SW 1271 (cell line): ENCODE measurements around the gene NR6A1.
A peak's percentile ranks its signal among the peaks of the same experiment; 100 is the strongest.

Experiments
- DNase-seq, 2 experiments: peaks; one replicate each; lab custom pipeline; 2025; lab: John Stamatoyannopoulos, UW

NR6A1 gene

DNA sequence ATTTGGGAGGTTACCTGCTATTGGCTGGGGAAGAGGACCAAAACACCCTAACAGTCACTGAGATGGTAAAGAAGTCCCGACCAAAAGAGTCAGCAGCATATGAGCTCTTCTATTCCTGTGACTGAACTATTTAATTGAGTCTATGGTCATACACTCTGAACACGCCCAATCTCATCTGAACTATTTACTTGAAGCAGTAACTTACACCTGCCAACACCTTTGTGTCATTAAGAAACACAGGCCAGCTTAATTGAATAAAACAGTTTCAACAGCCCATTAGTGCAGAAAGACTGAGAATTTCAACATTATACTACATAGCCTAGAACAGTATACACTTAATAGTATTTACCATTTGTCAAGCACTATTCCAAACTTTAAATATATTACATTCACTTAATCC is 47.8 kb downstream of the NR6A1 start:
- DNase-seq = no peak

GRCh38 chr9:124721109-124721906 is 49.8 kb downstream of the NR6A1 start:
- DNase-seq = no peak

GRCh38 chr9:124720429-124721108 is 50.5 kb downstream of the NR6A1 start:
- DNase-seq = no peak

DNA sequence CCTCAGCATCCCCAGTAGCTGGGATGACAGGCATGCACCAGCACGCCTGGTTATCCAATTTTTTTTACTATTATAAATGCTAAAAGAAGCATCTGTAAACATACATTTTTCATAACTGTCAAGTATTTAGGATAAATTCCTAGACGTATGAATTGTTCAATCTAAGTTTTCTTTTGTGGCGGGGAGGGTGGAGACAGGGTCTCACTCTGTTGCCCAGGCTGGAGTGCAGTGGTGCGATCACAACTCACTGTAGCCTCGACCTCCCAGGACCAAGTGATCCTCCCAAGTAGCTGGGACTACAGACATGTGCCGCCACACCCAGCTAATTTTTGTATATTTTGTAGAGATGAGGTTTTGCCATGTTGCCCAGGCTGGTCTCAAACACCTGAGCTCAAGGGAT is 52.2 kb downstream of the NR6A1 start:
- DNase-seq = no peak

- DNase-seq = no peak
Measured at GRCh38 chr9:124717597-124717996, 53.5 kb downstream of the NR6A1 start.

- DNase-seq = no peak
Measured at GRCh38 chr9:124716808-124717207, 54.3 kb downstream of the NR6A1 start.

GRCh38 chr9:124710766-124711165 is 60.3 kb downstream of the NR6A1 start:
- DNase-seq = no peak

DNA sequence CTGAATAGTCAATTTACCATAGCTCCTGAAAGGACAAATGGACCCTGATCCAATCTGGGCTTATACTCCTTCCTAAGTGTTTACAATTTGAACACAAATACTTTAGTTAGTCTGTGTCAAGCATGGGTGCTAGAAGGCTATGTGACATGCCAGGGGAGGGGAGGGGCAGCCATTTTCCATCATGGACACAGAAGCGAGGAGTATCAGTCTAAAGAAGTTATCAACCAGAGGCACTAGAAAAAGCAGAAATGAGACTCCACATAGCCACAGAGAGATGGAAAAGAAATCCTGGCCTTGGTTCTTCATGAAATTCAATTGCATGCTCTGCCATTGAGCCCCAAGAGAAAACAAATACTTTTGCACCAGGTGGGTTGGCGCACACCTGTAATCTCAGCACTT is 61.8 kb downstream of the NR6A1 start:
- no peak for DNase-seq

DNA sequence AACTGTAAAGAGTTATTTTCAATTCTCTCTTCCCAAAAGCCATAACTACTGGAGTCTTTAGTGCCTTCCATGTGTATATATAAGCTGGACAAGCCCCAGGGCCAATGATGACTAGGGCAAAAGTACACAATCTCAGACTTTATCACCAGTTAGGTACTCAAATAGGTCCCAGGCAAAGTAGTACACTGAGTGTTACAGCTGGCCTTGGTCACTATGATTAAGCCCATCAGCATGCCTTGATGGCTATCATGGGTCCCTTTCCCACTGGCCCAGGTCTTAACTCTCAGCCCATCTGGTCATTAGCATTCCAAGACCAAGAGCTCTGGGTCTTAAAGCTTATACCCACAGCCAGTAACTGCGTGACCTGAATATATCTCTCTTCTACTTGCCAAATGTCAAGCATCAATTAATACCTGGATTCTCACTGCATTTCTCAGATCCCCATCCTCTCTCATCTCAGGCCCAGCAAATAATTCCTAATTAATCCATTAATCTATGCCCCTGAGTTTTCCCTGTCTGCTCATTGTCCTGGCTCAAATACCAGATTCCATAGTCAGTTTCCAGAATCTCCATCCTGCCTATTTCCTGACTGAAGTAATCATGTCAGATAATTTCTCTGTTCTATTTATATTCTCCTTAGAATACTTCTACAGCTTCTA is 62.3 kb downstream of the NR6A1 start:
- DNase-seq = no peak

DNA sequence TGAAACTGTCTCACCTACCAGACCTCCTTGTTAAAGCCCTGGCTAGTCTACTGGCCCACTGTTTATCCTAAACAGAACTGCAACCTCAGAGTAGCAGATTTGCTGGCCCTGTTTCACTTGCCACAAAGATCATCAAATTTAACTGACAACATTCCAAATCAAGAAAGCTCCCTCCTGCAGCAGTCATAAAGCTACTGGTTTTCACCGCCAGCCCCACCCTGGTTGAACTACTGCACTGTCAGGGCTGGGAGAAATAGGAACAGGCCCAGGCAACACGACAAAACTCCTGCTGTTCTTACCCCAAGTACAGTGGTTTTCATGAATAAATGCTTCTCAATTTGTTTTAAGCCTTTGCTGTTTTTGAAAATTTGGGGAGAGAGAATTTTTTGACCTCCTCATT is 63.0 kb downstream of the NR6A1 start:
- no peak for DNase-seq

DNA sequence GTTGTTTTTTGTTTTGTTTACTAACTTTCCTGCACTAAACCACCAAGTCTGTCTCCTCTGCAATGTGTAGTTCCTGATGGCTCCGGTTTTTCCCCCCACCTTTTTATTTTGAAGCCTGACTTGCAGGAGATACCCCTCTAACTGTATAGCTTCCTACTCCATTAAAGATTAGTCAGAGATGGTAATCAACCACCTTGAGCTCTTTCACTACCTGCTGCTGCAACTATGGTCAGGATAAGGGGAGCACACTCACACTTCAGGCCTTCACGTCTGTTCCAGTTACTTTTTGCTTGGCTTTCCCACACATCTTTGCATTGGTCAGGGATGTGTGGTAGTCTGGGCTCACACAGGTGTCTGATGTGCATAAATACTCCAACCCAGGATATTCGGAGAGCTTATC is 63.4 kb downstream of the NR6A1 start:
- DNase-seq = no peak

GRCh38 chr9:124706685-124707084 is 64.4 kb downstream of the NR6A1 start:
- no peak for DNase-seq

DNA sequence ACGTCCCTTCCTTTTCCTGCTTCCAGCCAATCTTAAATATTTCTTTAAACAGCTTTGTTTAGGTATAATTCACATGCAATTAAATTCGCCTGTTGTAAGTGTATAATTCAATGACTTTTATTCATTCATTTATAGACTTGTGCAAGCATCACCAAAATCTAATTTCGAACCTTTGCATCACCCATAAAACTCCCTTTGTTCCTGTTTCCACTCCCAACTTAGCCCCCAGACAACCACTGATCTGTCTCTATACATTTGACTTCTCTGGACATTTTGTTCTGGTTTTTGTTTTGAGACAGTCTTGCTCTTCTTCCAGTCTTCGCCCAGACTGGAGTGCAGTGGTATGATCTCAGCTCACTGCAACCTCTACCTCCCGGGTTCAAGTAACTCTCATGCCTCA is 71.5 kb downstream of the NR6A1 start:
- no peak for DNase-seq

GRCh38 chr9:124698265-124698664 is 72.8 kb downstream of the NR6A1 start:
- DNase-seq = no peak

DNA sequence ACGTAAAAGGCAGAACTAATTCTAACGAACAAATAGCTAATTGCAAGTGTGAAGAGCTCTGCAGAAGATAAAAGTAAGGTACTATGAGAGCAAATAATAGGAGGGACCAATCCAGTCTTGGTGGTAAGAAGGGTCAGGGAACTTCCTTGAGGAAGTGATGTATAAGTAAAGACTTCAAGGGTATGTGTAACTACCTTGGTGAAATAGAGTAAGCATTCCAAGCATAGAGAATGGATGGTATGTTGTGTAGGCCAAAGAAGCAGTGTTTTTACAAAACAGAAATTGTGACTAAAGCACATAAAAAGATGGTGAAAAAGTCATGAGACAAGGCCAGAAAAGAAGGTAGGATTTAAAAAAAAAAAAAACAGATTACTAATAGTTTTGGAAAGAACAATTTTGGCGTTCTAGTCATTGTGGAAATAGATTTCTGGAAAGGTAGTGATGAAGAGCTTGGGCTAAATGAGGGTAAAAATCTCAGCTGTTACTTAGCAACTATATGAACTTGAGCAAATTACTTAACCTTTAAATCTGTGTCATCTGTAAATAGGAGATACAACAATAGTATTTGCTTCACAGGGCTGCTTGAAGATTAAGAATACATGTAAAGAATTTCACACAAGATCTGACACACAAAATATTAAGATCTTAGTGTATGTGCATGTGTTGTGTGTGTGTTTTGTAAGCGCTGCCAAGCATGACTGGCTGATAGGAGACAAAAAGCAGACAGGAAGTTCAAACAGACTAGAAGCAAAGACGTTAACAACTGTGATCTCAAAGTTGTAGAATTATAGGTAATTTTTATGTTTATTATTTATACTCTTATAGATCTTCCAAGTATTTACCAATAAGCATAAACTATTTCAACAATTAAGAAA is 73.5 kb downstream of the NR6A1 start:
- peak; percentile 28 to 40 for DNase-seq

- DNase-seq = peak in 1 of 2 experiments; percentile 33
Measured at GRCh38 chr9:124696101-124696500, 75.0 kb downstream of the NR6A1 start.

- peak in 1 of 2 experiments; percentile 28 for DNase-seq
Measured at GRCh38 chr9:124695280-124695890, 75.7 kb downstream of the NR6A1 start.

DNA sequence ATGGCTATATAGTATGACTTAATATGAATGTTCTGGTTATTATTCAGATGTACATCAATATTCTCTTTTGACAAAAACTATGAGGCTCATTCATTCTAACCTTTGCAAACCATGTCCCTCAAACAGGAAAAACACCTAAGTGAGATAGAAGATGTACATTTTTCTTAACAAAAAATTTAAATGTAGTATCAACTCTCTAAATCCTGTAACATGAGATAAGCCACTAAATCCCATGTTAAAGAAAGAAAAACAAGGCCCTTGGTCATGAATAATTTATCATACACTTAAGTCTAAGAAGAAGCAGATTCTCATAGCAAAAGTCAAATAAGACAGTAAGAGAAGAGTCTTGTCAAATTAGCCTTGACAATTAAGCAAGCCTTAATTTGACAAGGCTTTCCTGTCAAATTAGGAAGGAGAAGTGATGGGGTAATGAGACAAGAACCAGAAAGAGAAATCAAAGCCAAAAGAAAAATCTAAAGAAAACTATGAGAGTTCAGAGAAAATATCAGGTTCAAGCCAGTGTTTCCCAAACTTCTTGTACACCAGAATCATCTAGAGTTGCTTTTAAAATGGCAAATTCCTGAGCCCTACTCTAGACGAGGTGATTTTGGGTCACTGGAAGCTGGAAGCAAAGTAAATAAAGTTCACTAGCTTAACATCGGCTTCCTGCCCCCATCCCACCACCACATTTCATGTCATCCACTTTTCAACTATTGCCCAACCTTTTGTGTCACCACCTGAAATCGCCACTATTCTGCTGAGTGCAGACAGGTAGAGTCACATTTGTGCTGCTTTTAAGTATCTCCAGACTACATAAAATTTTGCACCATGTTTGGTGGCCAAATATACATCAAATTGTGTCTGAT is 76.5 kb downstream of the NR6A1 start:
- DNase-seq = no peak

DNA sequence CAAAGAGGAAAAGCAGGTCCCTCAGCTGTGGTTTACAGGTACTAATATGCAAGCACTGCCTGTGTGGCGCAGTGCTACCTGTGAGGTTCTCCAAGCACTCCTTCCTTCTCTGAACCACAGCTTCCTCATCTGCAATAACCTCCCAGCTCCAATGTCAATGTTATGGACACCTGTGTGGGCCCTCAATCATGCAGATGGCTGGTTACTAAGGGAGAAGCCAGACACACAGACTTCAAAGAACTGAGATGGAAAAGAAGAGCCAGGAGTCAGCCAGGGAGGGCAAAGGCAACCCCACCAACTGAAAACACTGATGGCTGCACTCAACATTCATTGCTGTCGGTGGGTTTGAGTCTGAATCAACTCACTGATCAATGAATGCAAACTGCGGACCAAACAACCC is 77.7 kb downstream of the NR6A1 start:
- DNase-seq = no peak

GRCh38 chr9:124688238-124688904 is 82.7 kb downstream of the NR6A1 start:
- no peak for DNase-seq
